ENCODE measurements around the gene EXT2.
A peak's percentile ranks its signal among the peaks of the same experiment; 100 is the strongest.

EXT2 gene

DNA sequence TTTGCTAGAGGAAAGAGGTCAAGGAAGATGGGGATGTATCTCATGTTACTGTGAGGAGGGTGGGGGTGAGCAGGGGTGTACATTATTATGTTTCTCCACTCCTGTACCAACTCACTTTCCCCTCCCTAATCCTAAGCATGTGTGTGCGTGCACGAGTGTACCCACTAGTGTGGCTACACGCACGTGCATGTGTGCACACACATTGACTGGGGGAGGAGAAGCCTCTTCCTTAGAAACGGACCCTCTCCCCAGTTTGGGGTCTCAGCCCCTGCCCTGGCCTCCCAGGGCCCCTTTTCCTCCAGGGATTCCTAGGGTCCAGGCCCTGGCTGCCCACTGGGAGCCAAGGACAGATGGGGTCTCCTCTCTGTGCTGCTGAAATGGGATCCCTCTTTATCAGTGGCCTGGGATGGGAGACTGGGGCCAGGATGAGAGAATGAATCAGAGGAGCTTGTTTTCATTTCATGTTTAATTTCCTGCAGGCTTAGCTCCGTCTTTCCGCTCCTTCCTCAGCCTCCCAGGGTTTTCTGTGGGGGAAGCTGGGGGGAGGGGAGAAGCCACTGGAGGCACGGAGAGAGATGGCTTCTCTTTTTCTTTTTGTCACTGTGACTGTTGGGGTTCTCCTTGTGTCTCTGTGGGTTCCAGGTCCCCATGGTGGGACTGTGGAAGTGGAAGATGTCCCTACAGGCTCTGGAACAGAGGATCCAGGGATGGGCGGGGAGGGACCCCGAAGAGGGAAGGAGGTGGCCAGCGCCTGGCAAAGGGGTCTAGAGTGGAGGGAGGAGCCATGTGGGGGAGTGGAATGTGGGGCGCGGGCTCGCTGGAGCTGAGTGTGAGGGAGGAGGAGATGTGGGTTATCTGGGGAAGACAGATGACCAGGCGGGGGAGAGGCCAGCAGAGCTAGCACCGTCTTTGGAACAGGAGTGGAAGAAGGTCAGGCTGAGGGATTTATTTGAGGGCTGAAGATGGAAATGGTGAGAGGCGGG, 174.2 kb downstream of the EXT2 start:
- no peak for DNase-seq

DNA sequence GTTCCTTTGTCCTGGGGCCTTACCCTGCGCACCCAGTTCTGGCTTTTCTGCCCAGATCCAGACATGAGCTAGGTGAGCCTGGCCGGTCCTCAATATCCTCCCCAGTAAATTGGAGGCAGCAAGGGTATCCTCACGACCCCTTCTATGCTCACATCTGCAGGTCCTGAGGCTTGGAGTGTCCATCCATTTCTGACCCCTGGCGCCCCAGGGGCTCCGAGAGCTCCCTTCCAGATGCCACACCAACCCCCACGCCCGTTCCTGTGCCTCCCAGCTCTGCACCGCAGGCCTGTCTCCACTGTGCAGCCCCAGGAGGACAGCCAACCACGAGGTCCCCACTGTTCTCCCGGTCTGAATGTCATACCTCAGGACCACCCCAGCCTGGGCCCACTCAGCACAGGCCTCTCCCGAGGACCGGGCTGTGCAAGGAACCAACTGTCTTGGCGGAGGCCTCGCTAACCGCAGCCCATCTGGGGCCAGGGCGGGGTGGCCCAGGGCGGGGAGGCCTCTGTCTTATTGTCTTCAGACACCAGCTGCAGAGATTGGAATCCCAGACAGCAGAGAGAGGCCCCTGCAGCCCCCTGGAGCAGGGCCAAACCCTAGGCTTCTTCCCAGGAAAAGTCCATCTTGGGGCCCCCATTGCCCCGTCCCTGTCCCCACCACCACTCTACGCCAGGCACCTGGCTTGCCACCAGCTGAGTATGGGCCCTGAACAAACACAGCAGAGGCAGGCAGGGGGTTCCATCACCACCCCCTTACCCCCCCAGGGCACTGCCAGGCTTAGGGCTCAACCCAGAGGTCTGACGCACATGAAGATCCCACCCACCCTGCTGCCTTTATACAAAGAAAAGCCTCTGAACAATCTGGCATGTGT, 175.2 kb downstream of the EXT2 start:
- DNase-seq, result no peak

DNA sequence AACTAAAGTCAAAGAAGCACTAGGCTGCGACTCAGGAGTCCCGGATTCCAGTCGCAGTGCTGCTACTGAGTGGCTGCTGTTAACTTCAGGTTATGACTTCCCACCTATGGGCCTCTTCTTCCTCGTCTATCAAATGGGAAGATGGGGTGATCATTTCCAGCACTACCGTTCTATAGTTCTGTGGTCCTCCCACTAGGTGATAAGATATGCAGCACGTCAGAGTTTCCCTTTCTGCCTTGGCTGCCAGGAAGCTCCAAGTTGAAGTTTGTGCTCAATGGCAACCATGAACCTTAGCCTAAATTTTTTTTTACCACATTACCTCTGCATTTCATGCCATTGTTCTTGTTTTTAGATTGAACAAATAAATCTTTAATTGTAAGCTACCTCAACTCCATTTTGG, 175.8 kb downstream of the EXT2 start:
- DNase-seq, result no peak

DNA sequence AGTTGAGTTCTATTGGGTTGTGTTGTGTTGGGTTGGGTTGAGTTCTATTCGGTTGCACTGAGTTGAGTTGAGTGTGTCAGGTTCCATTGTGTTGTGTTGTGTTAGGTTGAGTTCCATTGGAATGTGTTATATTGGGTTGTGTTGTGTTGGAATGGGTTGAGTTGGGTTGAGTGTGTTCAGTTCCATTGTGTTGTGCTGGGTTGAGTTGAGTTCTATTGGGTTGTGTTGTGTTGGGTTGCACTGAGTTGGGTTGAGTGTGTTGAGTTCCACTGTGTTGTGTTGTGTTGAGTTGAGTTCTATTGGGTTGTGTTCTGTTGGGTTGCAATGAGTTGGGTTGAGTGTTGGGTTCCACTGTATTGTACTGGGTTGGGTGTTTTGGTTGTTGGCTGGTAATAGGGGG, 178.9 kb downstream of the EXT2 start:
- DNase-seq, result no peak

DNA sequence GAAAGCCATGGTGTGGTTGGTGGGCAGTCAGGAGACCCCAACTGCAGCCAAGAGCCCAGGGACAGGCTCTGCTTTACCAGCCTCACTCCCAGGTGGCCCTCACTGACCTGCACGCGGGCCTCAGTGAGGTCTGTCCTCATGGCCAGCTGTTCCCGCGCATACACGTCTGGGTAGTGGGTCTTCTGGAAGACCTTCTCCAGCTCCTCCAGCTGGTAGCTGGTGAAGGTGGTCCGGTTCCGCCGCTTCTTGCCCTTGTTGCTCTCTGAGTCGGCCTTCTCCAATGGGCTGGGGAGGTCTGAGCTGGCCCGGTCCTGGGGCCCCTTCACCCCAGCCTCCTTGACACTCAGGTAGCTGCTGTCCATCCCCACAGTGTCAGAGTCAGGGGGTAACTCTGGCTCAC, 179.8 kb downstream of the EXT2 start:
- DNase-seq, result no peak

DNA sequence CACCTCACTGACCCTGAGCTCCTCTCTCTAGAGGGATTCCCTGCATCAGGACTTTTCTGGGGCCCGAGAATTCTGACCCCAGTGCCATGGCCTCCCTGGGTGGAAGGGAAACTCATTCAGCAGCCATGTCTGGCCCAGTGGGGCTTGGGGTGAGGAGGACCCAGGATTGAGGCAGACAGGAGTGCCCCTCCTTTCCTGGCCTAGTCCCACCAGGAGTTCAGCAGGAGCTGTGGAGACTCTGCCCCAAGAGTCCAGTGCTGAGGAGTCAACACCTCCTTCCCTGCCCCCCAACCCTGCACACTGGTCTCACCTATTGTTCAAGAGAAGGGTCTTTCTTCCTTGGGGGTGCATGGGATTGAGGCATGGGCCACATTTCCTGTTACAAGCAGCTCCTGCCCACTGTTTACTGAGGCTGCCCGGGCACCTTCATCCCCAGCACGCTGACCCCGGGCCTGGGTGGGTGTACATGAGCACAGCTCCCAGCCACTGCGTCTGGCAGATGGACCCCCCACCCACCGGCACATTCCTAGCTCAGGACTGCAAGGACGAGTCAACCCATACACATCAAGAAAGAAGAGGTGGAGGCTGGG, 180.6 kb downstream of the EXT2 start:
- DNase-seq, result no peak

DNA sequence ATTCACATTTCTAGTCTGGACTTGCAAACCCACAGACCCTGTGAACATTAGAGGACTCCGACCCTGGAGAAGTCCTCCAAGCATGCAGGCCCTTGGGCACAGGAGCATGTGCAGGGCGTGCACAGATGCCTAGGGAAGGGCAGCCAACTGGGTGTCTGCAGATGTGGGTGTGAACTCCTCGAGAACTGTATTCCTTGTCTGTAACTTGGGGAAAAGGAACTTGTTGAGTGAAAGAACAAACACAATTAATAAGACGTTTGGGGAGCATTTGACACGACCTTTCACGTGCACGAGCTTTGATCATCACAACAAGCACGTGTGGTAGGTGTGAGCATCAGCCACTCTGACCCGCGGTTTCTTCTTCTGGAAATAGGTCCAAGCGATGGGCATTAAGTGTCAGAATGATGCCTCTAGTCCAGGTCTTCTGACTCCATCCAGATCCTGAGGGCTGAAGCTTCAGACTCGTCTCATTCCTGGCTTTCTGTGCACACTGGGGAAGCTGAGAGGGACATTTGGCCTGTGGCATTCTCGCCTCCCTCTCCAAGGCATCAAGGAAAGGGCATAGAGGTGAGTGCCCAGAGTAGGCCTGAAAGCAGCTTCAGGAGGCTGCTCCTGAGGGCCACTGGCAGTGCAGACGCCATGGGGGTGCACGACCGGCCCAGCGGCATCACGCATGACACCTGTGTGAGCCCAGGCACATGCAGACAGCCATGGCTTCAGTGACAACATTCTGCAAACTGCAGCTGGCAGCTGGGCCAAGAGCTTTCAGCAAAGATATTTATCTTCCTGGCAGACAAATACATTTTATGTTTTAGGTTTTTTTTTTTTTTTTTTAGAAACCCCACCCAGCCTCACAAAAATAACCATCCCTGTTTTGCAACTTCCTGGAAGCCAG, 182.0 kb downstream of the EXT2 start:
- DNase-seq, result no peak

DNA sequence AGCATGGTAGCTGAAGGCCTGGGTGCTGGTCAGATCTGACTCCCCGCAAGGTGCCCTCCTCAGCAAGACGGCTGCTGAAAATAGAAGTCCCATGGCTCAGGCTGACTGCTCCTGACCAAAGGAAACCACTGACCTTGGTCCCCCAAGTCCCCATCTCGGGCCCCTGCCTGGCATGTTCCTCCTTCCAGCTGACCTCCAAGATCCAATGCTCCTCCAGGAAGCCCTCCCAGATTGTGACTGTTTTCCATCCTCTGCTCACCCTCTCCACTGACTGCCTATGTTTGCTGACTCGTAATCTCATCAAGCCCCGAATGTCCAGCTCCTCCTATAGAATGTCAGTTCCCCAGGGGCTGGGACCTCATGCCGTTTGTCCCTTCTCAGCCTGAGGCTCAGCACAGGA, 184.0 kb downstream of the EXT2 start:
- DNase-seq, result no peak

DNA sequence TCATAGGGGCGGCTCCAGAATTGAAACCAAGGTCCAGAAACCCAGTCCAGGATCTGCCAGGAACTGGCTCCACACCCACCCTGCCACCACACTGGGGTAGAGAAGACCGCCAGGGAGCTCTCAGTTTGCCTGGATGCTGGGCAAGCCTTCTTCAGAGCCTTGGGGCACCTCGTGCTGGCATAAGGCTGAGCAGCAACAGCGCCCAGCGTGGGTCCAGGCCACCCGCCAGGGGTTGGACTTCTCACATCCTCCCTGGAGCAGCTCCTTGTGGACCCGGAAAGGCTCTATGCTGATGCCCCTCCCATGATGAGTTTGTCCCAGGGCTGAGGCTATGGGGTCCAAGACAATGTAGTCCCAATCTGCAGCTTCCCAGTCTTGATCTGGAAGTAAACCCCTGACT, 184.8 kb downstream of the EXT2 start:
- no peak for DNase-seq

DNA sequence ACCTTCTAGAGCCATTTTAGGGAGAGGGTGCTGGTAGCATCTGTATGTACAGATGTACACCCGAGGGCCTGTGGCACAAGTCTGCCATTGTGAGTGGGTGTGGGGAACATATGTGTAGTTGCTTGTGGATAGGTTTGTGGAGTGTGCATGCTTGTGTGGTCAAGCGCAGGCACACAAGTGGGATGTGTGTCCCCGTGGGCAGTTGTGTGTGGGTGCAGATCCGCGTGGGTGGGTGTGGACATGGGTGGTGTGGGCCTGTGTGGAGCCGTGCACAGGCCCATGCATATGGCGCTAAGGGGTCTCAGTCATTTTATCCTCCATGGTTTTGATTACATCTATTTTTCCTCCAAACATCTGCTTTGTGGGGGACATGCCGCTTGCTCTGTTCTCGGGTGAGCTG, 185.7 kb downstream of the EXT2 start:
- DNase-seq, result no peak

DNA sequence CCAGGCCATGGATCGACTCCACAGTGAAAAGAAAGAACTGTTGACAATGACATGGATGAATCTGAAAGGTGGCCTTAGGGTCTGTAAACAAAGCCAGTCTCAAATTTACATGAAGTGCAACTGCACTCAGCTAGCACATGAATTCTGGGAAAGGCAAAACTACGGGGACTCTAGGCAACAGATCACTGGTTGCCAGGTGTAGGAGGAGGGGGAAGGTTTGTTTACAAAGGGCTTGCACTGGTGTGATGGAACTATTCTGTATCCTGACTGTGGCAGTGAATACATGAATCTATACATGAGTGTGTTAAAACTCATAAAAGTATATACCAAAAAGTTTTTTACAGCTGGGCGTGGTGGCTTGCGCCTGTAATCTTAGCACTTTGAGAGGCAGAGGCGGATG, 187.1 kb downstream of the EXT2 start:
- no peak for DNase-seq

DNA sequence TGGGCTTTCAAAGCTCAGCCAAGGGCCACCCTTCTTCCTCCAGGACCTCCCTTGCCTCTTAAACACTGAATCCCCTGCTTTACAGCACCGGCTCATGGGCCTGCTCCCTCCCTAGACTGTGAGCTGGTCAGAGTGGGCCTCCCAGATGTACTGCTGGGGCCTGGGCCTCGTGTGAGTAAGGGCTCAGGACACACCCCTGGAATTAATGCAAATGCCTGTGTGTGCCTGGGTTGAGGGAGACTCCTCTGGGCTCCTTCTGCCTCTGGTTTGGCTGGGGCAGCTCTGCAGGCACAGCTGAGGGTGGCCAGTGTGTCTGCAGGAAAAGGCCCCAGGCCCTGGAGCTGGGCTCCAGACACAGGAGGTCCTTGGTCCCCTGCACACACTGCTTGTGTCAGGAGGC, 190.3 kb downstream of the EXT2 start:
- no peak for DNase-seq

DNA sequence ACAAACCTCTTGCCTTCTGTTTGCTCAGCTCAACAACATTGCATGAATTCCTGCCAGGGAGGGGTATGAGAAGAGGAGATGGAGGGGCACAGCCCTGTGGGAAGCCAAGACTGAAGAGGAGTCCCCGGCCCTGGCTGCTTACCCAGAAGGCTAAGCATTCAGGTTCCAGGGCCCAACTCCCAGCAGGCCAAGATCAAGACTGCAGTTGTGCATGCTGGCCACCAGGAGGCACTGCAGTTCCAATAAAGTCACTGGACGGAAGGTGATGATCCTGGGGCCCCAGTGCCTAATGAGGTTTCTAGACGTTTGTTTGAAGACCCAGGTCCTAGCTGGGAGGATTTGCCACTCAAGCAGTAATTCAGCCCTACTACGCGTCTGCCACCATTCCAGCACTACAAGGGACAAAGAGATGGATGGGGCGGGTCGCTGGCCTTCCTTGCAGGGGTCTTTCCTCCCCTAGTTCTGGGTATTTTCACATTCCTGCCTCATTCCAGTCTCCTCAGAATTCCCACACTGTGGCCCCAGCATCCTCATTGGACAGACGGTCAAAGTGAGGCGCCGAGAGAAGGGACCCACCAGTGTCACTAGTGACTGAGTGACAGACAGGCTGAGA, 190.9 kb downstream of the EXT2 start:
- peak; percentile 12 for DNase-seq

DNA sequence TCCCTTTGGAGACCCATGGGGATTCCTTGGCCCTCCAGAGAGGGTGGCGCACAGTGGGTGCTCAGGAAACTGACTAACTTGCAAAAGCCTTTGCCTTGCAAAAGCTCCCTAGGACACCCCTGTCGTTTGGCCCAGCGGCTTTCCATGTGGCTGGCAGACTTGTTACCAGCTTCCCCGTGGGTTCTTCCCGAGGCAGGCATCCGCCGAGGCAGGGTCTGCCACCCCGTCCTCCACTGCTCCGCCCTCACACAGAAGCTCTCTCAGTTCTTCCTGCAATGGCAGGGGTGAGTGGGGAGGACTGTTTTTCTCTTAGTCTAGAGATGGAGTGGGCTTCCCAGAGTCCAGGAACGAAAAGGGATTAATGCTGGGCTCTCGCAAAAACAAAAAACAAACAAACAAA, 191.4 kb downstream of the EXT2 start:
- no peak for DNase-seq

DNA sequence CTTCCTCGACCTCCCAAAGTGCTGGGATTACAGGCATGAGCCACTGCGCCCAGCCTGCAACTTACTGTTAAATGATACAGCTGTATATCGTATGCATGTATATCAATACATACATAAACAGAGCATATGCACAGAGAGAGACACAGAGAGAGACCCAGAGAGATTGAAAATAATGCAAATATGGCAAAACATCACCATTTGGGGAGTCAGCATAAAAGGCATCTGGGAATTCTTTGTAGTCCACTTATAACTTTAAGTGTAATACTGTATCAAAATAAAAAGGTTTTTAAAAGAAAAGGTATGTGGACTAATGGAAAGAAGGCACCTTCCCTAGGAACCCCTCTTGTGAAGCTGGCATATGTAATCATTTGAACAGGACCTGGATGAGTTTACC, 192.7 kb downstream of the EXT2 start:
- no peak for DNase-seq

DNA sequence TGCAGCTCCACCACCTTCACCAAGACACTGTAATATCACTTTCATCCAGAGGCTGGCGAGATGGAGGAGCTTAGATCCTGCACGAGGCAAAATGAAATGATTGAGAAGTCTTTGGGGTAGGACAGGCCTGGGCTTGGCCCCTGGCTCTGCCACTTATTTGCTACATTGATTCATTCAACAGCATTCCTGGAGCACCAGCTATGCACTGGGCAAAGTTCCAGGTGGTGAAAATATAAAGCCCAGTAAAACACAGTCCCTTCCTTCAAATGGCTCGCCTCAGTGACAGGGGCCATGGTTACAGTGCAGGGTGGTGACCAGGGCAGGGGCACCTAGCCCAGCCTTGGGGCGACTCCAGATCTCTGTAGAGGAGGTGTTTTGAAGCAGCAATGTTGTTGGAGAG, 194.7 kb downstream of the EXT2 start:
- no peak for DNase-seq
